ENCODE data around the gene ALDH7A1.

The ALDH7A1 gene

GRCh38 chr5:126499853-126500342 lies 95.1 kb downstream of the ALDH7A1 start:
- Histone ChIP-seq H3K9me3 (ENCODE audit: control insufficient read depth, low read depth, low read length) (no peaks in the 10 kb centered on the region), H3K27ac (ENCODE audit: low read length) (no peak overlapping the region), H3K27me3 (ENCODE audit: control insufficient read depth, insufficient read depth, low read length) (no peaks in the 10 kb centered on the region), H3K9ac (ENCODE audit: low read length) (no peak overlapping the region), H3K36me3 (ENCODE audit: control insufficient read depth, low read depth, low read length) (no peaks in the 10 kb centered on the region), H3K4me1 (ENCODE audit: control insufficient read depth, low read depth, low read length) (no peaks in the 10 kb centered on the region), H3K4me3 (ENCODE audit: low read length) (no peak overlapping the region)

- H3K36me3 ChIP-seq (ENCODE audit: control insufficient read depth, low read depth, low read length): no peaks in the 10 kb centered on the region
- H3K4me3 ChIP-seq (ENCODE audit: low read length): no peak overlapping the region
- H3K9me3 ChIP-seq (ENCODE audit: control insufficient read depth, low read depth, low read length): no peaks in the 10 kb centered on the region
- H3K9ac ChIP-seq (ENCODE audit: low read length): no peak overlapping the region
- no peaks in the 10 kb centered on the region for H3K27me3 ChIP-seq (ENCODE audit: control insufficient read depth, insufficient read depth, low read length)
- H3K27ac ChIP-seq (ENCODE audit: low read length): no peak overlapping the region
- no peaks in the 10 kb centered on the region for H3K4me1 ChIP-seq (ENCODE audit: control insufficient read depth, low read depth, low read length)
These were observed 95.7 kb downstream of the ALDH7A1 start for GRCh38 chr5:126499278-126499677.

DNA sequence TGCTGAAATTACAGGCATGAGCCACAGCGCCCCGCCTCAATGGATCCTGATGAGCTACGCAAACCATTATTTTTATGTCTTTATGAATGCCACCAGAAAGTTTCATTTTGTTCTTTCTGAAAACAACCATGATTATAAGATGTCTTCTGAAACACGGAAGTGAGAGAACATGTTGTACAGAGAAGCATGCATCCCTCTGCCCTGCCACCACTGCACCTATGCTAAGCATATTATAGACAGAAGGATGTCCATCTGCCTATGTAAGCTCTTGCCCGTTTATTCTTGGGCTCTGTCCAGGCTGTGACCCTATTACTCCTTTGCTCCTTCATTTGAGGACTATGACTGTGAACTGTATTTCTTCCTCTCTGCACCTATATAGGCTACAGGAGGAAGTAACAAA lies 97.5 kb downstream of the ALDH7A1 start:
- Histone ChIP-seq H3K36me3 (ENCODE audit: control insufficient read depth, low read depth, low read length) (no peaks in the 10 kb centered on the region), H3K27me3 (ENCODE audit: control insufficient read depth, insufficient read depth, low read length) (no peaks in the 10 kb centered on the region), H3K4me1 (ENCODE audit: control insufficient read depth, low read depth, low read length) (no peaks in the 10 kb centered on the region), H3K27ac (ENCODE audit: low read length) (no peak overlapping the region), H3K9me3 (ENCODE audit: control insufficient read depth, low read depth, low read length) (no peaks in the 10 kb centered on the region), H3K4me3 (ENCODE audit: low read length) (no peak overlapping the region), H3K9ac (ENCODE audit: low read length) (no peak overlapping the region)

- Histone ChIP-seq H3K27ac (ENCODE audit: low read length) (no peak overlapping the region), H3K27me3 (ENCODE audit: control insufficient read depth, insufficient read depth, low read length) (peaks cover 5% of the 10 kb centered on the region), H3K36me3 (ENCODE audit: control insufficient read depth, low read depth, low read length) (no peaks in the 10 kb centered on the region), H3K4me3 (ENCODE audit: low read length) (no peak overlapping the region), H3K4me1 (ENCODE audit: control insufficient read depth, low read depth, low read length) (peaks cover 16% of the 10 kb centered on the region), H3K9me3 (ENCODE audit: control insufficient read depth, low read depth, low read length) (no peaks in the 10 kb centered on the region), H3K9ac (ENCODE audit: low read length) (no peak overlapping the region)
These were observed 100.6 kb downstream of the ALDH7A1 start for GRCh38 chr5:126494393-126494792.

DNA sequence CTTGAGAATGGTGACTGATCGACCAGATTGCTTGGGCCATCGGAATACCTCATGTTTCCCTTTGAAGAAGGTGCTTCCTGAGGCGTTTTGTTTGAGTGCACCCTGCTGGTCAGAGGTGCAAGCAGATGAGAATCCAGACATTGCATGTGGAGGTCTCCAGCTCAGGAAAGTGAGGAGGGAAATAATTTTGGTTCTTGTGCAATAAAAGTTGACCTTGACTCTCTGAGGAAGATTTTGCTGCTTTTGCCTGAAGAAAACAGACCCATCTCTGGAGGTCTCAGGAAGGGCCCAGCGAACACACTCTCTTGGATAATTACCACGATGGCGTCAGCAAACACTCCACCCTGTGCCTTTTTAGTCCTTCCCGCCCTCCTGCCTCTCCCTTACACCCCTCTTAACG lies 102.1 kb downstream of the ALDH7A1 start:
- H3K27ac ChIP-seq (ENCODE audit: low read length): no peak overlapping the region
- H3K4me3 ChIP-seq (ENCODE audit: low read length): no peak overlapping the region
- no peak overlapping the region for H3K9ac ChIP-seq (ENCODE audit: low read length)
- peaks cover 18% of the 10 kb centered on the region for H3K4me1 ChIP-seq (ENCODE audit: control insufficient read depth, low read depth, low read length)
- peaks cover 5% of the 10 kb centered on the region for H3K27me3 ChIP-seq (ENCODE audit: control insufficient read depth, insufficient read depth, low read length)
- no peaks in the 10 kb centered on the region for H3K9me3 ChIP-seq (ENCODE audit: control insufficient read depth, low read depth, low read length)
- peaks cover 3% of the 10 kb centered on the region for H3K36me3 ChIP-seq (ENCODE audit: control insufficient read depth, low read depth, low read length)

DNA sequence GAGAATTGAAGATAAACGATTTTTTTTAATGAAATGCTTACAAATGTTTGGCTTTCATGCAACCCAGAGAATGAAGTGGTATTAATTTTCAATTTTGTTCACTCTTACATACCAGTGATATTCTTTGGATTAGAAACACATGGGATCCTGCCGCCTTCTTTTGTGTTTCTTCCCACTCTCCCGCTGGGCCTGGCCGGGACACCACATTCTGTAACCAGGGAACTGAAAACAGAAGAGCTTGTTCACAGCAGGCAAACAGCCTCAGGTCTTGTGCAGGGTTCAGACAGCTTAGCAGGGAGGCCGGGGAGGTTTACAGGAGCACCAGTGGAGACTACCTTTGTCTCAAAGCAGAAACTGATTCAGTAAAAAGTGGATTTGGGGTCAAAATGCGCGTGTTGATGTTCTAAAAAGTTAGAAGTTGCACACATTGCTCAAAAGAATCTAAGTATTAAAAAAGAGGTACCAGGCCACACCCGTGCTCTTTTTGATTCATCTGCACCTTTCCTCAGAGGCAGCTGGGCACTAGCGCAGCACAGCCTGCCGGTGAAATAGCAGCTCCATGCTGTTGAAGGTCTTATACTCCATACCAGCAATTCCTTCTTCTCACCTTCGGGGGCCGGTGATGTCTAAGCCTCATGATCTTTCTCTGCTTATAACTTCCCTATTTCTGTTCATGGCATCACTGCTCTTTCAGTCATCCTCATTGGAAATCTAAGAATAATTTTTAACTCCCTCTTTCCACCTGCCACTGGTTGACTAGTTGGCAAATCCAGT lies 104.7 kb downstream of the ALDH7A1 start:
- peaks cover 5% of the 10 kb centered on the region for H3K27me3 ChIP-seq (ENCODE audit: control insufficient read depth, insufficient read depth, low read length)
- H3K9ac ChIP-seq (ENCODE audit: low read length): no peak overlapping the region
- H3K36me3 ChIP-seq (ENCODE audit: control insufficient read depth, low read depth, low read length): peaks cover 28% of the 10 kb centered on the region
- no peaks in the 10 kb centered on the region for H3K9me3 ChIP-seq (ENCODE audit: control insufficient read depth, low read depth, low read length)
- H3K4me1 ChIP-seq (ENCODE audit: control insufficient read depth, low read depth, low read length): peaks cover 18% of the 10 kb centered on the region
- no peak overlapping the region for H3K27ac ChIP-seq (ENCODE audit: low read length)
- peak overlapping the region; percentile 23 for H3K4me3 ChIP-seq (ENCODE audit: low read length)

DNA sequence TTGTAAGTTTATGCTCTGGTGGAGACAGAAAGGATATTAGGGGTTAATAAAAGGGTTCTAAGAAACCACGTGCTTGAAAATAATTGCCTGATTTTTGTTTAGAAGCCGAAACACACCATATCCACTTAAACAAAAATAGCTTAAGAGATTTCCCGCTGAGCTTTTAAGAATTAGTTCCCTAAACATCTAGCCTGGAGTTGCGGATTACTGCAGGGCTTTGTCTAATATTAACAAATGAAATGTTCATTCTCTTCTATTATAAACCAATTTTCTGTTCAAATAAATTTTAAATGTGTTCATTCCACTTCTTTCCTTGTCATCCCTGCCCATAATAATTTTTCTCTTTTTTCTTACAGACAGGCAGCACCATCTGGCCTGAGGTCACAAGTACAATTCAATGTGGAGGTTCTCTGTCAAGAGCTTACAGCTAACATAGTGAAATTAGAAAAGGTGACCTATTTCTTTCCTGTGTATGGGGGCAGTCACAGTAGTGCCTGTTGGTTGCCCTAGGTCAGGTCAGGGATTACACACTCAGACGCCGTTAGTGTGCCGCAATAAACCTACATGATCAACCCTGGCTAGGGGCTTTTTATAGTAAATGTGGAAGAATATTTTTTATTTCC lies 106.5 kb downstream of the ALDH7A1 start:
- H3K27me3 ChIP-seq (ENCODE audit: control insufficient read depth, insufficient read depth, low read length): peaks cover 5% of the 10 kb centered on the region
- no peak overlapping the region for H3K27ac ChIP-seq (ENCODE audit: low read length)
- no peak overlapping the region for H3K4me3 ChIP-seq (ENCODE audit: low read length)
- H3K36me3 ChIP-seq (ENCODE audit: control insufficient read depth, low read depth, low read length): peaks cover 37% of the 10 kb centered on the region
- H3K4me1 ChIP-seq (ENCODE audit: control insufficient read depth, low read depth, low read length): peaks cover 18% of the 10 kb centered on the region
- no peak overlapping the region for H3K9ac ChIP-seq (ENCODE audit: low read length)
- no peaks in the 10 kb centered on the region for H3K9me3 ChIP-seq (ENCODE audit: control insufficient read depth, low read depth, low read length)

- Histone ChIP-seq H3K27ac (ENCODE audit: low read length) (no peak overlapping the region), H3K4me1 (ENCODE audit: control insufficient read depth, low read depth, low read length) (peaks cover 18% of the 10 kb centered on the region), H3K4me3 (ENCODE audit: low read length) (no peak overlapping the region)
These were observed 107.4 kb downstream of the ALDH7A1 start for GRCh38 chr5:126487596-126487995.

DNA sequence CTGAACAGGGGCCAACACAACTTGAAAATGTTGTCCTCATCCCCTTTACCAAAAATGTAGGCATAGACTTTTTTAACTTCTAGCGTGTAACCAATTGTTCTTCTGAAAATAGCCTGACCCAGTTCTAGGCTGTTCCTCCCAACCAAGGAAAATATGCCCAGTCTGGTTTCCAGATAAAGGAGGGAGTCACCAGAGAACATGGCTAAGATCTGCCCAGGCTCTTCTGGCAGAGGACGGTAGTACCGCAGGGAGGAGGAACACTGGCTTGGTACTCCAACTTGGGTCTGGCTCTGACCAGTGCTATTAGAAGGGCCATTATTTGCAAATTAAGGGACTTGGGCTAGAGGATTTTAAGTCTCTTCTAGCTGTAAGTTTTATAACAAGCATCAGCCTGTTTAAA lies 108.7 kb downstream of the ALDH7A1 start:
- H3K27ac ChIP-seq (ENCODE audit: low read length): no peak overlapping the region
- H3K27me3 ChIP-seq (ENCODE audit: control insufficient read depth, insufficient read depth, low read length): peaks cover 4% of the 10 kb centered on the region
- no peak overlapping the region for H3K9ac ChIP-seq (ENCODE audit: low read length)
- peaks cover 37% of the 10 kb centered on the region for H3K36me3 ChIP-seq (ENCODE audit: control insufficient read depth, low read depth, low read length)
- H3K4me1 ChIP-seq (ENCODE audit: control insufficient read depth, low read depth, low read length): peaks cover 18% of the 10 kb centered on the region
- H3K9me3 ChIP-seq (ENCODE audit: control insufficient read depth, low read depth, low read length): no peaks in the 10 kb centered on the region
- H3K4me3 ChIP-seq (ENCODE audit: low read length): no peak overlapping the region

More at GRCh38 chr5:126487596-126487995, 107.4 kb downstream of the ALDH7A1 start:
- Histone ChIP-seq H3K36me3 (ENCODE audit: control insufficient read depth, low read depth, low read length) (peaks cover 37% of the 10 kb centered on the region), H3K9ac (ENCODE audit: low read length) (no peak overlapping the region), H3K27me3 (ENCODE audit: control insufficient read depth, insufficient read depth, low read length) (peaks cover 5% of the 10 kb centered on the region), H3K9me3 (ENCODE audit: control insufficient read depth, low read depth, low read length) (no peaks in the 10 kb centered on the region)

GRCh38 chr5:126484253-126484652 lies 110.8 kb downstream of the ALDH7A1 start:
- H3K4me1 ChIP-seq (ENCODE audit: control insufficient read depth, low read depth, low read length): peaks cover 1% of the 10 kb centered on the region
- H3K9ac ChIP-seq (ENCODE audit: low read length): no peak overlapping the region
- H3K27me3 ChIP-seq (ENCODE audit: control insufficient read depth, insufficient read depth, low read length): no peaks in the 10 kb centered on the region
- H3K36me3 ChIP-seq (ENCODE audit: control insufficient read depth, low read depth, low read length): peaks cover 47% of the 10 kb centered on the region
- H3K4me3 ChIP-seq (ENCODE audit: low read length): no peak overlapping the region
- H3K9me3 ChIP-seq (ENCODE audit: control insufficient read depth, low read depth, low read length): no peaks in the 10 kb centered on the region
- no peak overlapping the region for H3K27ac ChIP-seq (ENCODE audit: low read length)

GRCh38 chr5:126483156-126483555 lies 111.9 kb downstream of the ALDH7A1 start:
- H3K36me3 ChIP-seq (ENCODE audit: control insufficient read depth, low read depth, low read length): peaks cover 46% of the 10 kb centered on the region
- H3K4me3 ChIP-seq (ENCODE audit: low read length): no peak overlapping the region
- H3K4me1 ChIP-seq (ENCODE audit: control insufficient read depth, low read depth, low read length): no peaks in the 10 kb centered on the region
- H3K9ac ChIP-seq (ENCODE audit: low read length): no peak overlapping the region
- H3K27me3 ChIP-seq (ENCODE audit: control insufficient read depth, insufficient read depth, low read length): no peaks in the 10 kb centered on the region
- H3K9me3 ChIP-seq (ENCODE audit: control insufficient read depth, low read depth, low read length): no peaks in the 10 kb centered on the region
- no peak overlapping the region for H3K27ac ChIP-seq (ENCODE audit: low read length)

DNA sequence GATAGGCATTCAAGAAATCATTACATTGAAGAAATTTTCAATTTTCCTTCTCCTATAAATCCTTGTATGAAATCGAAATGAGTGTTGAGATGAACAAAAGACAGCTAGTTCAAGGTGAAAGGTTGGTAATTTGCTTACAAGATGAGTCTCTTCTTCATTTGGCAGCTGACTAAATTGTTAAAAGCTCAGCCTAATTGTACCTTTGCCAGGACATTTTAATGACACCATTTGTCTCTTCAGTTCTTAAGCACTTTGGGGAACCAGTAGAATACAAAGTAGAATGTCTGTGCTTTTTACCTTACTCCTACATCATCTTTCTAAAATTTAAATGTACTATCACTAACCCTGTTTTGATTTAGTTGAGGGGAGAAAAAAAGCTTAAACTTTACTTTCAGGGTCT lies 112.4 kb downstream of the ALDH7A1 start:
- Histone ChIP-seq H3K4me1 (ENCODE audit: control insufficient read depth, low read depth, low read length) (no peaks in the 10 kb centered on the region), H3K9ac (ENCODE audit: low read length) (no peak overlapping the region), H3K36me3 (ENCODE audit: control insufficient read depth, low read depth, low read length) (peaks cover 41% of the 10 kb centered on the region), H3K4me3 (ENCODE audit: low read length) (no peak overlapping the region), H3K27me3 (ENCODE audit: control insufficient read depth, insufficient read depth, low read length) (no peaks in the 10 kb centered on the region), H3K9me3 (ENCODE audit: control insufficient read depth, low read depth, low read length) (no peaks in the 10 kb centered on the region), H3K27ac (ENCODE audit: low read length) (no peak overlapping the region)
